Ascending aorta (tissue), 2 donors: ENCODE measurements around the gene C1QTNF8. TPM values are rescaled to one million over a fixed set of nuclear protein-coding genes. Genes with fewer than 3 reads are reported as not detected.

Source experiments
- DNase-seq, 2 donors: peaks; one replicate each; pipeline ENCODE4 v3.0.0-alpha.2; 2019; ENCODE audit warnings: low spot score in 2 of 2
- H3K27ac ChIP-seq, 2 donors: fragments of 200-600 bp; sonication (generic); one replicate each; pipeline ENCODE4 v1.5.1; 2016 to 2017; ENCODE audit warnings: mild to moderate bottlenecking in 1 of 2
- H3K27me3 ChIP-seq: fragments of 200-600 bp; sonication (generic); one replicate; pipeline ENCODE4 v1.5.1; 2017
- H3K36me3 ChIP-seq, 2 donors: fragments of 200-600 bp; sonication (generic); one replicate each; pipeline ENCODE4 v1.5.1; 2016
- H3K4me1 ChIP-seq, 2 donors: fragments of 200-600 bp; sonication (generic); one replicate each; pipeline ENCODE4 v1.5.1; 2016 to 2017; ENCODE audit warnings: mild to moderate bottlenecking in 1 of 2
- H3K4me3 ChIP-seq, 2 donors: fragments of 200-600 bp; sonication (generic); one replicate each; pipeline ENCODE4 v1.5.1; 2016 to 2017; ENCODE audit warnings: mild to moderate bottlenecking in 1 of 2
- H3K9me3 ChIP-seq, 2 donors: fragments of 200-600 bp; sonication (generic); one replicate each; pipeline ENCODE4 v1.5.1; 2016
- CTCF ChIP-seq, 3 experiments: fragments of 200-600 bp in 2 of 3; fragments of 450-650 bp in 1 of 3; sonication (generic) in 2 of 3; IDR thresholded peaks; one replicate each; pipeline ENCODE4 v1.5.1; 2016 to 2019; ENCODE audit warnings: antibody characterized with exemption in 3 of 3, mild to moderate bottlenecking in 1 of 3, moderate library complexity in 1 of 3
- intact Hi-C: fragments of 100-400 bp; cut with DNase I; formaldehyde crosslinking; loops from one replicate; pipeline ENCODE4 v1.15.1; 2023
- total RNA-seq: library from RNA; depleted of rRNA; stranded (reverse); fragments of >200 nt; gene quantifications from one replicate; pipeline ENCODE4 v1.1.0, GENCODE V29; 2016

C1QTNF8 gene
- total RNA-seq, 1 donor from 2014 or later = not detected

GRCh38 chr16:1073566-1074378 is 22.3 kb downstream of the C1QTNF8 start:
- Histone ChIP-seq H3K27me3 (peaks cover 24% of the 10 kb centered on the region), H3K4me1 (peaks cover 15 to 28% of the 10 kb centered on the region in 2 donors), H3K4me3 (no peak overlapping the region), H3K36me3 (no peaks in the 10 kb centered on the region), H3K9me3 (no peaks in the 10 kb centered on the region), H3K27ac (no peak overlapping the region)
- TF ChIP-seq CTCF (IDR thresholded peaks at IDR 0.05) = peak; percentile 21 to 48 (median 35)
- intact Hi-C loops = no loop called here
- DNase-seq = no peak

- Histone ChIP-seq H3K36me3 (no peaks in the 10 kb centered on the region), H3K27me3 (peaks cover 24% of the 10 kb centered on the region), H3K4me3 (no peak overlapping the region), H3K27ac (no peak overlapping the region), H3K9me3 (no peaks in the 10 kb centered on the region), H3K4me1 (peaks cover 9 to 23% of the 10 kb centered on the region in 2 donors)
- no peak for DNase-seq
- intact Hi-C loops = no loop called here
- no peak for TF ChIP-seq CTCF (IDR thresholded peaks at IDR 0.05)
Measured at GRCh38 chr16:1073262-1073558, 22.8 kb downstream of the C1QTNF8 start.

GRCh38 chr16:1072526-1073261 is 23.4 kb downstream of the C1QTNF8 start, which contains the start of gene SSTR5:
Gene SSTR5, plus strand, starts transcription at chr16:1072747. Its CDS starts 6,122 bp downstream, at chr16:1078869.
- DNase-seq = no peak
- TF ChIP-seq CTCF (IDR thresholded peaks at IDR 0.05) = no peak
- no peak within 1 kb of the TSS for H3K27ac ChIP-seq
- peaks cover 24% of the 10 kb centered on the region for H3K27me3 ChIP-seq
- H3K4me1 ChIP-seq = peaks cover 5 to 18% of the 10 kb centered on the region in 2 donors
- no peak within 1 kb of the TSS for H3K4me3 ChIP-seq
- H3K36me3 ChIP-seq = no peaks in the 10 kb centered on the region
- no peaks in the 10 kb centered on the region for H3K9me3 ChIP-seq
- intact Hi-C loops = no loop called here

GRCh38 chr16:1071561-1072225 is 24.4 kb downstream of the C1QTNF8 start:
- H3K27ac ChIP-seq = no peak overlapping the region
- intact Hi-C loops = no loop called here
- peaks cover 25% of the 10 kb centered on the region for H3K27me3 ChIP-seq
- H3K4me3 ChIP-seq = no peak overlapping the region
- peaks cover 0 to 8% of the 10 kb centered on the region in 2 donors for H3K4me1 ChIP-seq
- no peak for TF ChIP-seq CTCF (IDR thresholded peaks at IDR 0.05)
- H3K36me3 ChIP-seq = no peaks in the 10 kb centered on the region
- DNase-seq = no peak
- no peaks in the 10 kb centered on the region for H3K9me3 ChIP-seq

- H3K27me3 ChIP-seq = peaks cover 32% of the 10 kb centered on the region
- H3K9me3 ChIP-seq = no peaks in the 10 kb centered on the region
- no peaks in the 10 kb centered on the region for H3K36me3 ChIP-seq
- no peak overlapping the region for H3K4me3 ChIP-seq
- no peak overlapping the region for H3K27ac ChIP-seq
- intact Hi-C loops = no loop called here
- H3K4me1 ChIP-seq = peaks cover 0 to 3% of the 10 kb centered on the region in 2 donors
- no peak for TF ChIP-seq CTCF (IDR thresholded peaks at IDR 0.05)
- no peak for DNase-seq
Measured at GRCh38 chr16:1070864-1071408, 25.1 kb downstream of the C1QTNF8 start.
